ENCODE measurements around the gene TREM2.

DNA sequence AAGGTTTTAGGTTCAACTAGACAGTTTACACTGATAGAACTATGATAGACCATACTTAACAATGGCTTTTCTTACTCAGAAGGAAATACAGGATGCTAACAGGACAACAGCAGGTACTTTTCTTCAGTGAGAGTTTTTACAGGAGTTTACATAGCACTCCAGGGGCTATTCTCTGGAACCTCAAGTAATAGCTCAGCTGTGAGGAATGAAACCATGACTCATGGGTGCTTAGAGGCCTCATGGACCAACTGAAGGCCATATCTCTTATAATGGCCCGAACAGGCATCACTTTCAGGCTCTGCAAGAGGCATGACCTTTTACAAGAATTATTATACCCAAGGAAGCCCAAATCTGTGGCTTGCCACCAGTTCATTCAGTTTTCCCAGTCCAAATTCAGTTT lies 40.5 kb downstream of the TREM2 start:
- TF ChIP-seq CTCF (IDR thresholded peaks at IDR 0.05; ENCODE audit: insufficient read depth, low read depth, low read length) (no peak), EZH2 (IDR thresholded peaks at IDR 0.05; ENCODE audit: insufficient read depth, low read length) (no peak)

All from astrocyte (in vitro differentiated cells and primary cell).